ENCODE measurements around the gene COMMD8. TPM values are rescaled to one million over a fixed set of nuclear protein-coding genes. Genes with fewer than 3 reads are reported as not detected.

COMMD8 gene
- total RNA-seq, 4 donors from 2014 or later: 10.1 to 18.5 (median 11.0) TPM

DNA sequence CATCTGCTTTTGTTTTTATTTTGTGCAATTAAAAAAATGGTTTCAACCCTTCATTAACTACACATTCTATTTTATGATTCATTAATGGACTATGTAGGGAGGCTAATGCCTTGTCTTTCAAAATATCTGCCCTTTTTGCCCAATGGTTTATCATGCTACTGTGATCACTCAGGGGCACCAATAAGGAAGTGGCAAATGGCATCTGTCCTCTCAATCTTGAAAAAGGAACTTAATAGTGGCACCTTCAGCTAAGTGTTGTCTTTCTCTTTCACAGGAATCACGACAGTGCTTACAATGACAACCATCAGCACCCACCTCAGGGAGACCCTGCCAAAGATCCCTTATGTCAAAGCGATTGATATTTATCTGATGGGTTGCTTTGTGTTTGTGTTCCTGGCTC is 57.1 kb downstream of the COMMD8 start:
- H3K4me3 ChIP-seq: no peak overlapping the region
- H3K36me3 ChIP-seq: no peaks in the 10 kb centered on the region
- 83% methylated on average over 2 of the region's 2 CpGs for WGBS
- TF ChIP-seq POLR2AphosphoS5 (IDR thresholded peaks at IDR 0.05) (no peak), POLR2A (IDR thresholded peaks at IDR 0.05) (no peak), EP300 (IDR thresholded peaks at IDR 0.05) (no peak)
- TF ChIP-seq, protein P1, sequence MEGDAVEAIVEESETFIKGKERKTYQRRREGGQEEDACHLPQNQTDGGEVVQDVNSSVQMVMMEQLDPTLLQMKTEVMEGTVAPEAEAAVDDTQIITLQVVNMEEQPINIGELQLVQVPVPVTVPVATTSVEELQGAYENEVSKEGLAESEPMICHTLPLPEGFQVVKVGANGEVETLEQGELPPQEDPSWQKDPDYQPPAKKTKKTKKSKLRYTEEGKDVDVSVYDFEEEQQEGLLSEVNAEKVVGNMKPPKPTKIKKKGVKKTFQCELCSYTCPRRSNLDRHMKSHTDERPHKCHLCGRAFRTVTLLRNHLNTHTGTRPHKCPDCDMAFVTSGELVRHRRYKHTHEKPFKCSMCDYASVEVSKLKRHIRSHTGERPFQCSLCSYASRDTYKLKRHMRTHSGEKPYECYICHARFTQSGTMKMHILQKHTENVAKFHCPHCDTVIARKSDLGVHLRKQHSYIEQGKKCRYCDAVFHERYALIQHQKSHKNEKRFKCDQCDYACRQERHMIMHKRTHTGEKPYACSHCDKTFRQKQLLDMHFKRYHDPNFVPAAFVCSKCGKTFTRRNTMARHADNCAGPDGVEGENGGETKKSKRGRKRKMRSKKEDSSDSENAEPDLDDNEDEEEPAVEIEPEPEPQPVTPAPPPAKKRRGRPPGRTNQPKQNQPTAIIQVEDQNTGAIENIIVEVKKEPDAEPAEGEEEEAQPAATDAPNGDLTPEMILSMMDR (IDR thresholded peaks at IDR 0.05): no peak
- H3K4me1 ChIP-seq: no peaks in the 10 kb centered on the region
- no peak for DNase-seq (ENCODE audit: low spot score in 2 of 2)
- H3K9me3 ChIP-seq: peaks cover 3% of the 10 kb centered on the region
- no peaks in the 10 kb centered on the region for H3K27me3 ChIP-seq
- H3K27ac ChIP-seq: no peak overlapping the region

Other genes with a start within 250 kb of the COMMD8 start
- 10 to 100 TPM; 28.6 to 41.0 (median 34.6) TPM for gene ATP10D, start 21.6 kb upstream of the COMMD8 start, total RNA-seq